ENCODE data around the gene OPRL1.

DNA sequence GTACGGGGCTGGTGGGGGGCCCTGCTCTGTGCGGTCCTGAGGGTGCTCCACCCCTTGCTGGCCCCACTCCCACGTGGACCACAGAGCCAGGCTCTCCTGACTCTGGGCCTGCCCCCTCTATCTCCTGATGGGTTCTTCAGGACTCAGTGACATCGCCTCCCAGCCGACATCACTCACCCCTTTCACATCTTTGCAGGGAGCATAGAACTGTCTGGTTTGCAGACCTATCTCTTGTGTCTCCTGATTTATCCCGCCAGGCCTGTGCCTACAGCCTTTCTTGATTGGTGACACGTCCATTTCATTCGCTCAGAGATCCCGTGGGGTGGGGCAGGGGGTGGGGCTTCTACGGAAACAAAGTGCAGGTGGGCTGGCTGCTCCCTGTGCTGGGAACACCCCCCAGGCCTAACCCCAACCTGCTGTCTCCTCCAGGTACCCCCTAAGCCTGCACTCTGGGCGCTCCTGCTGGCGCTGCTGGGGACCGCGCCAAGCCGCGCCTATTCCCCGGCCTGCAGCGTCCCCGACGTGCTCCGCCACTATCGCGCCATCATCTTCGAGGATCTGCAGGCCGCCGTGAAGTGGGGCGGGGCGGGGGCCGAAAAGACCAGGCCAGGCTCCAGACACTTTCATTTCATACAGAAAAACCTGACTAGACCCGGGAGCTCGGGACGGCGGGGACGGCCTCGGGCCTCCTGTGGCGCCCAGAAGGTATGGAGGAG is 42.2 kb upstream of the OPRL1 start:
- no peak for TF ChIP-seq POLR2A (IDR thresholded peaks at IDR 0.05)
- TF ChIP-seq, protein P1, sequence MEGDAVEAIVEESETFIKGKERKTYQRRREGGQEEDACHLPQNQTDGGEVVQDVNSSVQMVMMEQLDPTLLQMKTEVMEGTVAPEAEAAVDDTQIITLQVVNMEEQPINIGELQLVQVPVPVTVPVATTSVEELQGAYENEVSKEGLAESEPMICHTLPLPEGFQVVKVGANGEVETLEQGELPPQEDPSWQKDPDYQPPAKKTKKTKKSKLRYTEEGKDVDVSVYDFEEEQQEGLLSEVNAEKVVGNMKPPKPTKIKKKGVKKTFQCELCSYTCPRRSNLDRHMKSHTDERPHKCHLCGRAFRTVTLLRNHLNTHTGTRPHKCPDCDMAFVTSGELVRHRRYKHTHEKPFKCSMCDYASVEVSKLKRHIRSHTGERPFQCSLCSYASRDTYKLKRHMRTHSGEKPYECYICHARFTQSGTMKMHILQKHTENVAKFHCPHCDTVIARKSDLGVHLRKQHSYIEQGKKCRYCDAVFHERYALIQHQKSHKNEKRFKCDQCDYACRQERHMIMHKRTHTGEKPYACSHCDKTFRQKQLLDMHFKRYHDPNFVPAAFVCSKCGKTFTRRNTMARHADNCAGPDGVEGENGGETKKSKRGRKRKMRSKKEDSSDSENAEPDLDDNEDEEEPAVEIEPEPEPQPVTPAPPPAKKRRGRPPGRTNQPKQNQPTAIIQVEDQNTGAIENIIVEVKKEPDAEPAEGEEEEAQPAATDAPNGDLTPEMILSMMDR (IDR thresholded peaks at IDR 0.05) = no peak

Data from esophagus squamous epithelium (tissue), 4 donors.